NCI-H2029 (cell line): Measurements from ENCODE around the gene PCNX1.

Experiments
- DNase-seq: peaks from one replicate; lab custom pipeline; 2025; lab: John Stamatoyannopoulos, UW

Gene PCNX1

DNA sequence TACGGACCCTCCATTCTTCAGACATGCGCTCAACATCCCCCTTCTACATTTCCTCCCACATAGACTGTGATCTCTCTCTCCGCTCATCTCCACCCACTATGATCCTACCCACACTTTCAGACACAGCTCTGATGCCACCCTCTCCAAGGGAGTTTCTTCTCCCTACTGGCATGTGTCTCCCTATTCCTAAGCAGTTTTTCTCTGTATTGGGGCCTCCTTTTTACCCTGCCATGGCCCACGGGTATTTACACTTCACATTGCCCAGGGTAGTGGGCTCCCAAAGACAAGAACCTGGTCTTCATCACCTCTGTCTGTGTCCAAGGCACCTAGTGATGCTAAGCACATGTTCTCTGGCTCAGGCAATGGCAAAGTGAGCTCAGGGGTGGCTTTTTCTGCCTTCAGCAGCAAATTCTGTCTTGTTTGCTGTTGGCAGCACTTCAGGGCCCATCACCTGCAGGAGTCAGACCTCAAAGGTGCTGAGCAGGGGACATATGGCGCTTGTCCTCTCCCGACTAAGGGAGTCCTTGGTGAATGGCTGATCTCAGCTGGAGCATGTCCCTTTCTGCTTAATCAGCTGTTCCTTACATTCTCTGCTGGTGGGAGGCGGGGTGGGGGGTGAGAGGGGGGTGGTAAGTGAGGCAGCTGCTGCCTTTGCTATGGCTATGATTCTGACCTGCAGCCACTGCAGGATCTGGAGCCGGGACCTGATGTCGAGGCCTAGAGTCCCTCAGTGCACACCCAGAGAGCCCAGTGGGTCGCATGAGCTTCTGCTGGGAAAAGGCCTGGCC lies 256.8 kb downstream of the PCNX1 start:
- no peak for DNase-seq
